ENCODE data around the gene HTT-AS.

Gene HTT-AS

GRCh38 chr4:3025881-3026280, 48.5 kb downstream of the HTT-AS start:
- no peak for DNase-seq

GRCh38 chr4:3022651-3023050, 51.7 kb downstream of the HTT-AS start:
- DNase-seq, result no peak

GRCh38 chr4:3022112-3022511, 52.2 kb downstream of the HTT-AS start:
- no peak for DNase-seq

- no peak for DNase-seq
Measured at GRCh38 chr4:3021627-3022026, 52.7 kb downstream of the HTT-AS start.

- DNase-seq, result no peak
Measured at GRCh38 chr4:3021127-3021526, 53.2 kb downstream of the HTT-AS start.

- DNase-seq, result no peak
Measured at GRCh38 chr4:3019145-3019846, 55.0 kb downstream of the HTT-AS start.

- DNase-seq, result no peak
Measured at GRCh38 chr4:3017504-3017903, 56.8 kb downstream of the HTT-AS start.

GRCh38 chr4:3016961-3017360, 57.4 kb downstream of the HTT-AS start:
- DNase-seq, result no peak

GRCh38 chr4:3013839-3014350, 60.4 kb downstream of the HTT-AS start:
- DNase-seq, result peak; percentile 52
